Cardiac muscle cell (in vitro differentiated cells and primary cell): ENCODE data around the gene UBE2U. TPM values are rescaled to one million over a fixed set of nuclear protein-coding genes. Genes with fewer than 3 reads are reported as not detected.

Experiments
- DNase-seq, 2 donors: peaks; one replicate each; pipeline versions ENCODE4 v3.0.0 to v3.0.0-alpha.2; 2010 to 2017; ENCODE audit warnings: low read depth in 1 of 2, low spot score in 1 of 2
- H3K27ac ChIP-seq: fragments of 200-600 bp; sonication (generic); 2 replicates; pipeline ENCODE4 v1.5.1; 2016
- H3K27me3 ChIP-seq: fragments of 200-600 bp; sonication (generic); 2 replicates; pipeline ENCODE4 v1.6.0; 2016; ENCODE audit warnings: control low read depth
- H3K36me3 ChIP-seq: fragments of 200-600 bp; sonication (generic); 2 replicates; pipeline ENCODE4 v1.5.1; 2016; ENCODE audit warnings: control low read depth
- H3K4me1 ChIP-seq: fragments of 200-600 bp; sonication (generic); 2 replicates; pipeline ENCODE4 v1.8.1; 2017; ENCODE audit warnings: low read depth, mild to moderate bottlenecking, mixed run types
- H3K4me3 ChIP-seq: fragments of 200-600 bp; sonication (generic); 2 replicates; pipeline ENCODE4 v1.5.1; 2016; ENCODE audit warnings: mild to moderate bottlenecking
- H3K9me3 ChIP-seq: fragments of 200-600 bp; sonication (generic); 2 replicates; pipeline ENCODE4 v1.5.1; 2017; ENCODE audit warnings: low read depth, mild to moderate bottlenecking, control low read depth
- CTCF ChIP-seq: IDR thresholded peaks from 2 replicates; pipeline ENCODE4 v1.5.1; 2012; ENCODE audit warnings: low read depth, mild to moderate bottlenecking, low read length
- polyA plus RNA-seq: library from polyadenylated mRNA; unstranded; fragments of >200 nt; fragmentation: Nextera tagmentation; extraction: Ambion mirVana; gene quantifications from 2 replicates; pipeline ENCODE4 v1.2.1, GENCODE V29; 2016
- total RNA-seq: library from RNA; depleted of rRNA; stranded (reverse); fragments of >200 nt; gene quantifications from 2 replicates; pipeline ENCODE4 v1.2.3, GENCODE V29; 2016

The UBE2U gene
- total and polyA plus RNA-seq, 2 experiments from 2014 or later: not detected

- Histone ChIP-seq H3K4me3 (no peak overlapping the region), H3K9me3 (no peaks in the 10 kb centered on the region), H3K4me1 (peaks cover 19% of the 10 kb centered on the region), H3K27me3 (no peaks in the 10 kb centered on the region), H3K27ac (no peak overlapping the region), H3K36me3 (no peaks in the 10 kb centered on the region)
- TF ChIP-seq CTCF: no peak
- DNase-seq: no peak
Observed at GRCh38 chr1:64186898-64187280, 16.5 kb upstream of the UBE2U start.

DNA sequence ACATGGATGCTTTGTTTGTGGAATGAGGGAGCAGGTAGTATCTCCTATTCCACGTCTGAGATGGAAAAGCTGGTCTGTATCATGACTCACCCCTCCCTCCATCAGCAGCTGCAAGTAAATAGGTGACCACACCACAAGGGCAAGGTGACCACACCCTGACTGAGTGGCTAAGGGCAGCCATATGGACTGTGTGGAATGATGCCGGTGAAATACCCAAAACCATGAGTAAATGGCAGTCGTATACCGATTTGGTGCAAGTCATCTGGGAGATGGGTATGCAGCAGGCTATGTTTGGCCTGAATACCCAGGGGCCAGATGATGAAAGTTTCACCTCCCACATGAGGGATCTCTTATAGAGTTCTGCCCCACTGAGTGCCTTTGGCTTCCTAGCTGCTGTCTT lies 15.8 kb upstream of the UBE2U start:
- no peaks in the 10 kb centered on the region for H3K36me3 ChIP-seq
- H3K4me3 ChIP-seq: no peak overlapping the region
- no peak for TF ChIP-seq CTCF
- no peak for DNase-seq
- peaks cover 19% of the 10 kb centered on the region for H3K4me1 ChIP-seq
- H3K27me3 ChIP-seq: no peaks in the 10 kb centered on the region
- no peaks in the 10 kb centered on the region for H3K9me3 ChIP-seq
- H3K27ac ChIP-seq: no peak overlapping the region

GRCh38 chr1:64192290-64192689 lies 11.1 kb upstream of the UBE2U start:
- Histone ChIP-seq H3K36me3 (no peaks in the 10 kb centered on the region), H3K27ac (no peak overlapping the region), H3K4me1 (peaks cover 11% of the 10 kb centered on the region), H3K27me3 (no peaks in the 10 kb centered on the region), H3K4me3 (no peak overlapping the region), H3K9me3 (no peaks in the 10 kb centered on the region)
- DNase-seq: no peak
- no peak for TF ChIP-seq CTCF

DNA sequence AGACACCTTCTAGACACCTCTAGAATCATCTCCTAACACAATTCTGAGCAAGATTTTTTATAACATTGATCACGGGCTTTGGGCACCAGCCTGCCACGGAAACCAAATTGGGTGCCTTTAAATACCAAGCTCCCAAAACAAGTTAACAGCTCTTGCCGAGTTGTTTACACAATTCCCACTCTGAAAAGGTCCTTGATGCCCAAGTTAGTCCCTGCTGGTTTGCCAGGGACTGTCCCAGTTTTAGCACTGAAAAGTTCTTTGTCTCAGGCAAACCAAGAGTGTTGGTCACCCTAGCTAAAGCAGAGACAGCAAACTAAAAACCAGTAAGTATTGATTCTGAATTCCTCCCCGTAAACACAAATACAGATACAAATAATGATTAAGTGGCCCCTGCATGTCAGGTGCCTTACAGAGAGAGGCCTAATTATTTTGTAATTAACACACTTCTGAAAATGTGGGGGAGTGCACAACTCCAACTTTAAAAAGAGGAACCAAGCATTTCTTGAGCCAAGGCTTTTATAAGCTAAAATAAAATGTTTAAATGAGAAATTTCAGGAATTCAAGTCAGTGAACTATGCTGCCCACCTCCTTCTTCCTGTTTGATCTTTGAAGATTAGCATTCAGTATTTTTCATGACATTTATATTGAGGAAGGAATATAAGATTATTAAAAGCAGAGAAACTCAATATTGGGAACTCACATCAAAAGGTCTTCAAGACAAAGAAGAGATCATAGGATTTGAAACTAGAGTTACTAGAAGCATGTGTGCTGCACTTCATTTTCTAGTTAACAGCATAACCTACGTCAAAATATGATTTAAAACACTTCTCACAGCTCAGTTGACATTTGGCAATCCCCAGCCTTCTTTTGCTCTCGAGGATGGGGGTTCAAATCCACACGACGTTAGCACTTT lies 9.0 kb upstream of the UBE2U start:
- peak overlapping the region; percentile 6 for H3K27ac ChIP-seq
- no peaks in the 10 kb centered on the region for H3K36me3 ChIP-seq
- H3K4me1 ChIP-seq: peaks cover 11% of the 10 kb centered on the region
- no peak for TF ChIP-seq CTCF
- H3K27me3 ChIP-seq: no peaks in the 10 kb centered on the region
- no peak overlapping the region for H3K4me3 ChIP-seq
- no peak for DNase-seq
- H3K9me3 ChIP-seq: no peaks in the 10 kb centered on the region

GRCh38 chr1:64195081-64195395 lies 8.4 kb upstream of the UBE2U start:
- no peak for DNase-seq
- H3K27me3 ChIP-seq: no peaks in the 10 kb centered on the region
- no peak overlapping the region for H3K4me3 ChIP-seq
- H3K36me3 ChIP-seq: no peaks in the 10 kb centered on the region
- peaks cover 11% of the 10 kb centered on the region for H3K4me1 ChIP-seq
- no peak for TF ChIP-seq CTCF
- no peaks in the 10 kb centered on the region for H3K9me3 ChIP-seq
- no peak overlapping the region for H3K27ac ChIP-seq
